Spleen (tissue), 7 donors: ENCODE measurements around the gene PRR20B.
"Not testable (repeated sequence)": the region's sequence is repeated elsewhere in the genome, so short reads cannot be mapped to it uniquely, and the experiment has no call there.

Source experiments
- POLR2A ChIP-seq, 3 donors: fragments of 450-650 bp; IDR thresholded peaks; one replicate each; pipeline ENCODE4 v1.5.1; 2017; ENCODE audit warnings: antibody characterized with exemption in 3 of 3, mild to moderate bottlenecking in 1 of 3
- POLR2AphosphoS5 ChIP-seq, 3 donors: sonication (generic); formaldehyde crosslinking; IDR thresholded peaks; one replicate each; pipeline ENCODE4 v1.5.1; 2017; ENCODE audit warnings: antibody characterized with exemption in 3 of 3
- TF ChIP-seq, protein P1 (sequence below), 11 experiments: fragments of 200-600 bp in 7 of 11; fragments of 450-650 bp in 4 of 11; sonication (generic) in 4 of 11; IDR thresholded peaks in 8 of 11; conservative IDR thresholded peaks in 3 of 11; 1 replicate in 7 of 11; 2 replicates in 4 of 11; pipeline versions ENCODE4 v1.4.0 to v1.8.0; 2016 to 2021; ENCODE audit warnings: antibody characterized with exemption in 11 of 11, inconsistent platforms in 4 of 11, mild to moderate bottlenecking in 1 of 11
- donor health status: DM: no; HTN: no; CAD: no; lungs with moderate emphysema.
- donor health status: DM: no; HTN: no; CAD: no.
- donor health status: DM: no; HTN: no; CAD: no.

DNA sequence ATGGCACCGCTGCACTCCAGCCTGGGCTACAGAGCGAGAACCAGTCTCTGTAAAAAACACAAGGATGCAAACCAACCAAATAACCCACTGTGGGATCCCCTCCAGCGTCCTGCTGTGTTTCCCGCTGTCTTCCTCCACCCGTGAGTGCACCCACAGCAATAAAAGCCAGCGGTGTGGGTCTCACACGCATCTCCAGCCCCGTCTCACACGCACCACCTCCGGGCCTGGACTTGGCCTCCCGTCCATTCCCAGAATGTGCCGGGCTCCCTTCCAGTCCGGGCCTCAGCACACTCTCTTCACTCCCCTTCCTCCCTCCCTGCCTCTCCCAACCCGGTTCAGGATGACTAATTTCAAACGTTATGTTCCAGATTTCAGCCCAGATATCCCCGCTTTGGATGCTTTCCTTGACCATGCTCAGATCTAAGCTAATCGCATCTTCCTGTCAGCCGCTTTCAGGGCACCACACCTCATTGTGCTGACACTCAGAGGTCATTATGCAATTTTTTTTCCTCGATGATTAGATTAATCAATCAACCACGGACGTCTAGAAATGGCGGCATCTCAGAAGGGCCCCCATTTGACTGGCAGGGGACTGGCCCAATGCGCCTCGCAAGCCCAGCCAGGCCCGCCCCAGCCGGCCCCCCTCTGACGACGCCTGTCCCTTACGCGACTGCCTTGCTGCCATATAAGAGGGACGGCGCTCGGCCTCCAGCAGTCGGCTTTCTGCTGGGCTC is 6.9 kb upstream of the PRR20B start, which contains the start of gene PRR20A:
- TF ChIP-seq, protein P1, sequence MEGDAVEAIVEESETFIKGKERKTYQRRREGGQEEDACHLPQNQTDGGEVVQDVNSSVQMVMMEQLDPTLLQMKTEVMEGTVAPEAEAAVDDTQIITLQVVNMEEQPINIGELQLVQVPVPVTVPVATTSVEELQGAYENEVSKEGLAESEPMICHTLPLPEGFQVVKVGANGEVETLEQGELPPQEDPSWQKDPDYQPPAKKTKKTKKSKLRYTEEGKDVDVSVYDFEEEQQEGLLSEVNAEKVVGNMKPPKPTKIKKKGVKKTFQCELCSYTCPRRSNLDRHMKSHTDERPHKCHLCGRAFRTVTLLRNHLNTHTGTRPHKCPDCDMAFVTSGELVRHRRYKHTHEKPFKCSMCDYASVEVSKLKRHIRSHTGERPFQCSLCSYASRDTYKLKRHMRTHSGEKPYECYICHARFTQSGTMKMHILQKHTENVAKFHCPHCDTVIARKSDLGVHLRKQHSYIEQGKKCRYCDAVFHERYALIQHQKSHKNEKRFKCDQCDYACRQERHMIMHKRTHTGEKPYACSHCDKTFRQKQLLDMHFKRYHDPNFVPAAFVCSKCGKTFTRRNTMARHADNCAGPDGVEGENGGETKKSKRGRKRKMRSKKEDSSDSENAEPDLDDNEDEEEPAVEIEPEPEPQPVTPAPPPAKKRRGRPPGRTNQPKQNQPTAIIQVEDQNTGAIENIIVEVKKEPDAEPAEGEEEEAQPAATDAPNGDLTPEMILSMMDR (IDR thresholded peaks at IDR 0.05 in 8 of 11, conservative IDR thresholded peaks at IDR 0.05 in 3 of 11): not testable (repeated sequence)
- not testable (repeated sequence) for TF ChIP-seq POLR2A, POLR2AphosphoS5 (IDR thresholded peaks at IDR 0.05)
